SK-N-SH (cell line): ENCODE data around the gene RTF2.

ENCODE experiments used
- EZH2phosphoT487 ChIP-seq: fragments of 200-600 bp; sonication (generic); IDR thresholded peaks from 2 replicates; pipeline ENCODE4 v1.6.1; 2017; ENCODE audit warnings: low read depth, mixed run types, mild to moderate bottlenecking, antibody characterized with exemption, moderate library complexity, borderline replicate concordance
- GABPA ChIP-seq: IDR thresholded peaks from 2 replicates; pipeline ENCODE4 v1.4.0; 2012; ENCODE audit warnings: low read depth, mild to moderate bottlenecking
- GATA2 ChIP-seq: sonication (generic); formaldehyde crosslinking; IDR thresholded peaks from 2 replicates; pipeline ENCODE4 v1.5.0; 2020; ENCODE audit warnings: mild to moderate bottlenecking, missing genetic modification reagents
- JUND ChIP-seq: IDR thresholded peaks from 2 replicates; pipeline ENCODE4 v1.4.0; 2012
- MXI1 ChIP-seq: IDR thresholded peaks from 2 replicates; pipeline ENCODE4 v1.6.1; 2012; ENCODE audit warnings: mild to moderate bottlenecking, low read depth, low read length, improper control_type of control experiment
- NRF1 ChIP-seq: IDR thresholded peaks from 2 replicates; pipeline ENCODE4 v1.6.1; 2012; ENCODE audit warnings: low read depth, mild to moderate bottlenecking, low read length
- POLR2AphosphoS5 ChIP-seq: IDR thresholded peaks from 2 replicates; pipeline ENCODE4 v1.6.1; 2012; ENCODE audit warnings: low read depth, low read length
- SMC3 ChIP-seq: IDR thresholded peaks from 2 replicates; pipeline ENCODE4 v1.6.1; 2012; ENCODE audit warnings: low read depth, low read length, improper control_type of control experiment
- YY1 ChIP-seq: IDR thresholded peaks from 2 replicates; pipeline ENCODE4 v1.4.0; 2012; ENCODE audit warnings: low read depth, mild to moderate bottlenecking
- TF ChIP-seq, protein P1 (sequence below): IDR thresholded peaks from 2 replicates; pipeline ENCODE4 v1.6.1; 2012; ENCODE audit warnings: mild to moderate bottlenecking, low read depth, low read length, moderate library complexity
- TF ChIP-seq, protein P2 (sequence below): fragments of 200-600 bp; sonication (generic); IDR thresholded peaks from 2 replicates; pipeline ENCODE4 v1.6.1; 2017; ENCODE audit warnings: antibody characterized with exemption, mild to moderate bottlenecking, moderate library complexity
- TF ChIP-seq, protein P3 (sequence below): IDR thresholded peaks from 2 replicates; pipeline ENCODE4 v1.4.0; 2012; ENCODE audit warnings: low read depth, borderline replicate concordance
- TF ChIP-seq, protein P4 (sequence below): IDR thresholded peaks from 2 replicates; pipeline ENCODE4 v1.4.0; 2012; ENCODE audit warnings: low read depth, borderline replicate concordance

DNA sequence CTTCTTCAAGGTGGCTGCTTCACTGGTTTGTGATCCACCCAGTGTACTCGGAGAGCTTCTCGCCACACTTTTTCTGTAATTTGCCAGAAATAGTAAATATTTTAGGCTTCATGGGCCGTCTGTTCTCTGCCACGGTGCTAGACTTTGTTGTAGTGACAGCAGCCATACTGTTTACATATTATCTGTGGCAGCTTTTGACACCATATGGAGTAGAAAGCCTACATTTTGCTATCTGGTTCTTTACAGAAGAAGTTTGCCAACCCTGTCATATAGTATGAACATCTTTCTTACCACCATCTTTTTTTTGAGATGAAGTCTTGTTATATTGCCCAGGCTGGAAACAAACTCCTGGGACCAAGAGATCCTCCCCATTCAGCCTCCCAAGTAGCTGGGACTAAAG, 97.1 kb downstream of the RTF2 start:
- TF ChIP-seq, protein P1, sequence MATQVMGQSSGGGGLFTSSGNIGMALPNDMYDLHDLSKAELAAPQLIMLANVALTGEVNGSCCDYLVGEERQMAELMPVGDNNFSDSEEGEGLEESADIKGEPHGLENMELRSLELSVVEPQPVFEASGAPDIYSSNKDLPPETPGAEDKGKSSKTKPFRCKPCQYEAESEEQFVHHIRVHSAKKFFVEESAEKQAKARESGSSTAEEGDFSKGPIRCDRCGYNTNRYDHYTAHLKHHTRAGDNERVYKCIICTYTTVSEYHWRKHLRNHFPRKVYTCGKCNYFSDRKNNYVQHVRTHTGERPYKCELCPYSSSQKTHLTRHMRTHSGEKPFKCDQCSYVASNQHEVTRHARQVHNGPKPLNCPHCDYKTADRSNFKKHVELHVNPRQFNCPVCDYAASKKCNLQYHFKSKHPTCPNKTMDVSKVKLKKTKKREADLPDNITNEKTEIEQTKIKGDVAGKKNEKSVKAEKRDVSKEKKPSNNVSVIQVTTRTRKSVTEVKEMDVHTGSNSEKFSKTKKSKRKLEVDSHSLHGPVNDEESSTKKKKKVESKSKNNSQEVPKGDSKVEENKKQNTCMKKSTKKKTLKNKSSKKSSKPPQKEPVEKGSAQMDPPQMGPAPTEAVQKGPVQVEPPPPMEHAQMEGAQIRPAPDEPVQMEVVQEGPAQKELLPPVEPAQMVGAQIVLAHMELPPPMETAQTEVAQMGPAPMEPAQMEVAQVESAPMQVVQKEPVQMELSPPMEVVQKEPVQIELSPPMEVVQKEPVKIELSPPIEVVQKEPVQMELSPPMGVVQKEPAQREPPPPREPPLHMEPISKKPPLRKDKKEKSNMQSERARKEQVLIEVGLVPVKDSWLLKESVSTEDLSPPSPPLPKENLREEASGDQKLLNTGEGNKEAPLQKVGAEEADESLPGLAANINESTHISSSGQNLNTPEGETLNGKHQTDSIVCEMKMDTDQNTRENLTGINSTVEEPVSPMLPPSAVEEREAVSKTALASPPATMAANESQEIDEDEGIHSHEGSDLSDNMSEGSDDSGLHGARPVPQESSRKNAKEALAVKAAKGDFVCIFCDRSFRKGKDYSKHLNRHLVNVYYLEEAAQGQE: no peak
- no peak for TF ChIP-seq GABPA
- no peak for TF ChIP-seq GATA2 (CRISPR knock-in tag)
- no peak for TF ChIP-seq YY1
- no peak for TF ChIP-seq SMC3
- TF ChIP-seq, protein P2, sequence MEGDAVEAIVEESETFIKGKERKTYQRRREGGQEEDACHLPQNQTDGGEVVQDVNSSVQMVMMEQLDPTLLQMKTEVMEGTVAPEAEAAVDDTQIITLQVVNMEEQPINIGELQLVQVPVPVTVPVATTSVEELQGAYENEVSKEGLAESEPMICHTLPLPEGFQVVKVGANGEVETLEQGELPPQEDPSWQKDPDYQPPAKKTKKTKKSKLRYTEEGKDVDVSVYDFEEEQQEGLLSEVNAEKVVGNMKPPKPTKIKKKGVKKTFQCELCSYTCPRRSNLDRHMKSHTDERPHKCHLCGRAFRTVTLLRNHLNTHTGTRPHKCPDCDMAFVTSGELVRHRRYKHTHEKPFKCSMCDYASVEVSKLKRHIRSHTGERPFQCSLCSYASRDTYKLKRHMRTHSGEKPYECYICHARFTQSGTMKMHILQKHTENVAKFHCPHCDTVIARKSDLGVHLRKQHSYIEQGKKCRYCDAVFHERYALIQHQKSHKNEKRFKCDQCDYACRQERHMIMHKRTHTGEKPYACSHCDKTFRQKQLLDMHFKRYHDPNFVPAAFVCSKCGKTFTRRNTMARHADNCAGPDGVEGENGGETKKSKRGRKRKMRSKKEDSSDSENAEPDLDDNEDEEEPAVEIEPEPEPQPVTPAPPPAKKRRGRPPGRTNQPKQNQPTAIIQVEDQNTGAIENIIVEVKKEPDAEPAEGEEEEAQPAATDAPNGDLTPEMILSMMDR: no peak
- TF ChIP-seq JUND: no peak
- TF ChIP-seq POLR2AphosphoS5: no peak
- TF ChIP-seq, protein P3, sequence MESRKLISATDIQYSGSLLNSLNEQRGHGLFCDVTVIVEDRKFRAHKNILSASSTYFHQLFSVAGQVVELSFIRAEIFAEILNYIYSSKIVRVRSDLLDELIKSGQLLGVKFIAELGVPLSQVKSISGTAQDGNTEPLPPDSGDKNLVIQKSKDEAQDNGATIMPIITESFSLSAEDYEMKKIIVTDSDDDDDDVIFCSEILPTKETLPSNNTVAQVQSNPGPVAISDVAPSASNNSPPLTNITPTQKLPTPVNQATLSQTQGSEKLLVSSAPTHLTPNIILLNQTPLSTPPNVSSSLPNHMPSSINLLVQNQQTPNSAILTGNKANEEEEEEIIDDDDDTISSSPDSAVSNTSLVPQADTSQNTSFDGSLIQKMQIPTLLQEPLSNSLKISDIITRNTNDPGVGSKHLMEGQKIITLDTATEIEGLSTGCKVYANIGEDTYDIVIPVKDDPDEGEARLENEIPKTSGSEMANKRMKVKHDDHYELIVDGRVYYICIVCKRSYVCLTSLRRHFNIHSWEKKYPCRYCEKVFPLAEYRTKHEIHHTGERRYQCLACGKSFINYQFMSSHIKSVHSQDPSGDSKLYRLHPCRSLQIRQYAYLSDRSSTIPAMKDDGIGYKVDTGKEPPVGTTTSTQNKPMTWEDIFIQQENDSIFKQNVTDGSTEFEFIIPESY: no peak
- TF ChIP-seq NRF1: no peak
- TF ChIP-seq, protein P4, sequence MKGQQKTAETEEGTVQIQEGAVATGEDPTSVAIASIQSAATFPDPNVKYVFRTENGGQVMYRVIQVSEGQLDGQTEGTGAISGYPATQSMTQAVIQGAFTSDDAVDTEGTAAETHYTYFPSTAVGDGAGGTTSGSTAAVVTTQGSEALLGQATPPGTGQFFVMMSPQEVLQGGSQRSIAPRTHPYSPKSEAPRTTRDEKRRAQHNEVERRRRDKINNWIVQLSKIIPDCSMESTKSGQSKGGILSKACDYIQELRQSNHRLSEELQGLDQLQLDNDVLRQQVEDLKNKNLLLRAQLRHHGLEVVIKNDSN: no peak
- no peak for TF ChIP-seq MXI1
- TF ChIP-seq EZH2phosphoT487: no peak
